ENCODE measurements around the gene RHOT1. TPM values are rescaled to one million over a fixed set of nuclear protein-coding genes. Genes with fewer than 3 reads are reported as not detected.
"Not testable (repeated sequence)": the region's sequence is repeated elsewhere in the genome, so short reads cannot be mapped to it uniquely, and the experiment has no call there.

Gene RHOT1
- total RNA-seq, 1 donor = 47.0 TPM

DNA sequence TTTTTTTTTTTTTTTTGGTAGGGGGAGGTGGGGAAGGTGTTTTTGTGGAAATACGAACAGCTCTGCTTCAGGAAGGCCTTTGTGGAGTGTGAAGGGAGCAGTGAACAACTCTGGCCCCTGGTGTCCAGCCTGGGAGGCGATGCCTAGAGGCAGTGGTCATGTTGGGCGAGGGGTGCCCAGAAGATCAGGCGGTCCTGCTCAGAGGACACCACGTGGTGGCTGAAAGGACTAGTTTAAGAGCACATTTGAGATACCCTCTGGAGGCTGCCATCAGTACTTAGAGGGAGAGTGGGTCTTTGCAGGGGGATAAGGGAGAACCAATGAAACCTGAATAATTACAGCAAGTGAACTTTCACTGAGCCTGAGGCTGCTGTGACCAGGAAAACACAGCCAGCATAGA lies 40.1 kb upstream of the RHOT1 start:
- no peaks in the 10 kb centered on the region for H3K27me3 ChIP-seq (ENCODE audit: insufficient read depth, low read length)
- peaks cover 14% of the 10 kb centered on the region for H3K4me1 ChIP-seq (ENCODE audit: insufficient read depth, low read length)
- H4K20me1 ChIP-seq (ENCODE audit: insufficient read depth, low read length) = no peaks in the 10 kb centered on the region
- H3K27ac ChIP-seq (ENCODE audit: low read depth, low read length) = no peak overlapping the region
- H3K4me3 ChIP-seq (ENCODE audit: insufficient read depth, low read length) = no peak overlapping the region
- no peak overlapping the region for H3K4me2 ChIP-seq (ENCODE audit: insufficient read depth, low read length)
- TF ChIP-seq, protein P1, sequence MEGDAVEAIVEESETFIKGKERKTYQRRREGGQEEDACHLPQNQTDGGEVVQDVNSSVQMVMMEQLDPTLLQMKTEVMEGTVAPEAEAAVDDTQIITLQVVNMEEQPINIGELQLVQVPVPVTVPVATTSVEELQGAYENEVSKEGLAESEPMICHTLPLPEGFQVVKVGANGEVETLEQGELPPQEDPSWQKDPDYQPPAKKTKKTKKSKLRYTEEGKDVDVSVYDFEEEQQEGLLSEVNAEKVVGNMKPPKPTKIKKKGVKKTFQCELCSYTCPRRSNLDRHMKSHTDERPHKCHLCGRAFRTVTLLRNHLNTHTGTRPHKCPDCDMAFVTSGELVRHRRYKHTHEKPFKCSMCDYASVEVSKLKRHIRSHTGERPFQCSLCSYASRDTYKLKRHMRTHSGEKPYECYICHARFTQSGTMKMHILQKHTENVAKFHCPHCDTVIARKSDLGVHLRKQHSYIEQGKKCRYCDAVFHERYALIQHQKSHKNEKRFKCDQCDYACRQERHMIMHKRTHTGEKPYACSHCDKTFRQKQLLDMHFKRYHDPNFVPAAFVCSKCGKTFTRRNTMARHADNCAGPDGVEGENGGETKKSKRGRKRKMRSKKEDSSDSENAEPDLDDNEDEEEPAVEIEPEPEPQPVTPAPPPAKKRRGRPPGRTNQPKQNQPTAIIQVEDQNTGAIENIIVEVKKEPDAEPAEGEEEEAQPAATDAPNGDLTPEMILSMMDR (IDR thresholded peaks at IDR 0.05; ENCODE audit: extremely low read depth, low read depth, low read length) = no peak
- no peaks in the 10 kb centered on the region for H3K79me2 ChIP-seq (ENCODE audit: insufficient read depth, low read length)
- no peak for DNase-seq (ENCODE audit: insufficient read length, low spot score, missing footprints)
- H2AFZ ChIP-seq (ENCODE audit: low read length) = no peak overlapping the region
- no peaks in the 10 kb centered on the region for H3K9me3 ChIP-seq (ENCODE audit: low read depth, low read length)
- H3K36me3 ChIP-seq (ENCODE audit: insufficient read depth, low read length) = no peaks in the 10 kb centered on the region

- Histone ChIP-seq H2AFZ (ENCODE audit: low read length) (no peak overlapping the region), H3K79me2 (ENCODE audit: insufficient read depth, low read length) (no peaks in the 10 kb centered on the region), H4K20me1 (ENCODE audit: insufficient read depth, low read length) (no peaks in the 10 kb centered on the region), H3K4me3 (ENCODE audit: insufficient read depth, low read length) (no peak overlapping the region), H3K9me3 (ENCODE audit: low read depth, low read length) (no peaks in the 10 kb centered on the region), H3K4me1 (ENCODE audit: insufficient read depth, low read length) (peaks cover 14% of the 10 kb centered on the region), H3K4me2 (ENCODE audit: insufficient read depth, low read length) (no peak overlapping the region), H3K36me3 (ENCODE audit: insufficient read depth, low read length) (no peaks in the 10 kb centered on the region), H3K27me3 (ENCODE audit: insufficient read depth, low read length) (no peaks in the 10 kb centered on the region), H3K27ac (ENCODE audit: low read depth, low read length) (peak overlapping the region; percentile 12)
- TF ChIP-seq, protein P1 (IDR thresholded peaks at IDR 0.05; ENCODE audit: extremely low read depth, low read depth, low read length) = no peak
- DNase-seq (ENCODE audit: insufficient read length, low spot score, missing footprints) = peak; percentile 68
Measured at GRCh38 chr17:32102646-32103186, 39.6 kb upstream of the RHOT1 start.

- no peaks in the 10 kb centered on the region for H3K36me3 ChIP-seq (ENCODE audit: insufficient read depth, low read length)
- no peaks in the 10 kb centered on the region for H3K27me3 ChIP-seq (ENCODE audit: insufficient read depth, low read length)
- peak overlapping the region; percentile 71 for H3K27ac ChIP-seq (ENCODE audit: low read depth, low read length)
- DNase-seq (ENCODE audit: insufficient read length, low spot score, missing footprints) = peak; percentile 81
- H3K4me2 ChIP-seq (ENCODE audit: insufficient read depth, low read length) = peak overlapping the region; percentile 24
- H3K4me3 ChIP-seq (ENCODE audit: insufficient read depth, low read length) = no peak overlapping the region
- no peaks in the 10 kb centered on the region for H3K79me2 ChIP-seq (ENCODE audit: insufficient read depth, low read length)
- TF ChIP-seq, protein P1 (IDR thresholded peaks at IDR 0.05; ENCODE audit: extremely low read depth, low read depth, low read length) = no peak
- H2AFZ ChIP-seq (ENCODE audit: low read length) = peak overlapping the region; percentile 48
- no peaks in the 10 kb centered on the region for H4K20me1 ChIP-seq (ENCODE audit: insufficient read depth, low read length)
- H3K4me1 ChIP-seq (ENCODE audit: insufficient read depth, low read length) = peaks cover 14% of the 10 kb centered on the region
- H3K9me3 ChIP-seq (ENCODE audit: low read depth, low read length) = no peaks in the 10 kb centered on the region
Measured at GRCh38 chr17:32103476-32104113, 38.7 kb upstream of the RHOT1 start.

- peak overlapping the region; percentile 71 for H3K27ac ChIP-seq (ENCODE audit: low read depth, low read length)
- TF ChIP-seq, protein P1 (IDR thresholded peaks at IDR 0.05; ENCODE audit: extremely low read depth, low read depth, low read length) = no peak
Measured at GRCh38 chr17:32104158-32104557, 38.1 kb upstream of the RHOT1 start.

DNA sequence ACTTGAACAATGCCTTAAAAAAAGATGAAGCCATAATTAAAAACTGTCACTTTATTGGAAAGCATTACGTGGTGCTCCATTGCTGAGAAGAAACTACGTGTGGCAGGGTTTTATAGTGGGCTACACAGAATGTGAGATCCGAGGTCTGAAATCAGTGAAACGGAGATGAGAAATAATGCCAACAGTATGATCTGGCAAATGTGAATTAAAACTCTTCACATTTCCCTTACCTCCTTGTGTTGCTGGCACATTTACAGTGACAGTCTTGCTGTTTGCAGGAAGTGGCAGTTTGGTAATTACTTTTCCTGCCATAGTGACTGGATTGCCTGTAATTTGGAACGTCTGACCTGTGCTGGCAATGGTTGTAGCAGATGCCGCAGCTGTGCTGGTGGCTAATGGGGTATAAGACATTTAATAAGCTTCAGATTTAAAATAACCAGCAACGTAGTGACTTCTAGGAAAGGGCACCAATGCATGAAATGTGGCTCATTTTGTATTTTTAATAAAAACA lies 35.8 kb upstream of the RHOT1 start:
- not testable (repeated sequence) for DNase-seq (ENCODE audit: insufficient read length, low spot score, missing footprints); H3K4me3 ChIP-seq (ENCODE audit: insufficient read depth, low read length); H3K4me2 ChIP-seq (ENCODE audit: insufficient read depth, low read length); H3K9me3 ChIP-seq (ENCODE audit: low read depth, low read length); H3K27ac ChIP-seq (ENCODE audit: low read depth, low read length); H4K20me1 ChIP-seq (ENCODE audit: insufficient read depth, low read length); H3K36me3 ChIP-seq (ENCODE audit: insufficient read depth, low read length); H2AFZ ChIP-seq (ENCODE audit: low read length); H3K79me2 ChIP-seq (ENCODE audit: insufficient read depth, low read length); H3K27me3 ChIP-seq (ENCODE audit: insufficient read depth, low read length)
- H3K4me1 ChIP-seq (ENCODE audit: insufficient read depth, low read length) = peaks cover 18% of the 10 kb centered on the region

More at GRCh38 chr17:32104158-32104557, 38.1 kb upstream of the RHOT1 start:
- DNase-seq (ENCODE audit: insufficient read length, low spot score, missing footprints) = no peak
- no peaks in the 10 kb centered on the region for H3K79me2 ChIP-seq (ENCODE audit: insufficient read depth, low read length)
- H3K27me3 ChIP-seq (ENCODE audit: insufficient read depth, low read length) = no peaks in the 10 kb centered on the region
- no peaks in the 10 kb centered on the region for H4K20me1 ChIP-seq (ENCODE audit: insufficient read depth, low read length)
- no peak overlapping the region for H2AFZ ChIP-seq (ENCODE audit: low read length)
- H3K36me3 ChIP-seq (ENCODE audit: insufficient read depth, low read length) = no peaks in the 10 kb centered on the region
- no peak overlapping the region for H3K4me3 ChIP-seq (ENCODE audit: insufficient read depth, low read length)
- H3K4me2 ChIP-seq (ENCODE audit: insufficient read depth, low read length) = no peak overlapping the region
- peaks cover 14% of the 10 kb centered on the region for H3K4me1 ChIP-seq (ENCODE audit: insufficient read depth, low read length)
- H3K9me3 ChIP-seq (ENCODE audit: low read depth, low read length) = no peaks in the 10 kb centered on the region

GRCh38 chr17:32107194-32107593 lies 35.1 kb upstream of the RHOT1 start:
- H3K4me2 ChIP-seq (ENCODE audit: insufficient read depth, low read length); H3K4me3 ChIP-seq (ENCODE audit: insufficient read depth, low read length); H3K27ac ChIP-seq (ENCODE audit: low read depth, low read length); H2AFZ ChIP-seq (ENCODE audit: low read length); H3K9me3 ChIP-seq (ENCODE audit: low read depth, low read length); H3K36me3 ChIP-seq (ENCODE audit: insufficient read depth, low read length); H4K20me1 ChIP-seq (ENCODE audit: insufficient read depth, low read length); H3K27me3 ChIP-seq (ENCODE audit: insufficient read depth, low read length); H3K79me2 ChIP-seq (ENCODE audit: insufficient read depth, low read length); DNase-seq (ENCODE audit: insufficient read length, low spot score, missing footprints): not testable (repeated sequence)
- peaks cover 22% of the 10 kb centered on the region for H3K4me1 ChIP-seq (ENCODE audit: insufficient read depth, low read length)

Data from osteoblast (primary cell).